GM12892 (cell line): Measurements from ENCODE around the gene NID1.

Experiments used
- DNase-seq: peaks from one replicate; pipeline ENCODE4 v3.0.0; 2011; ENCODE audit not compliant: insufficient read length
- FAIRE-seq: peaks from 2 replicates; lab custom pipeline; 2011; peaks lifted over from hg19 to GRCh38; lab: Jason Lieb, UNC
- POLR2A ChIP-seq: IDR thresholded peaks from 2 replicates; pipeline ENCODE4 v1.6.1; 2011; ENCODE audit warnings: low read depth, low read length, control low read depth
- POLR2AphosphoS5 ChIP-seq: IDR thresholded peaks from 2 replicates; pipeline ENCODE4 v1.6.1; 2011; ENCODE audit warnings: low read depth, low read length, control low read depth
- TAF1 ChIP-seq: IDR thresholded peaks from 2 replicates; pipeline ENCODE4 v1.6.1; 2011; ENCODE audit warnings: low read depth, mild to moderate bottlenecking, control low read depth, low read length, borderline replicate concordance

NID1 gene

GRCh38 chr1:236035681-236036101, 29.2 kb downstream of the NID1 start:
- DNase-seq, result no peak
- TF ChIP-seq POLR2A, result no peak
- no peak for TF ChIP-seq TAF1
- TF ChIP-seq POLR2AphosphoS5, result no peak
- no peak for FAIRE-seq

- no peak for TF ChIP-seq TAF1
- no peak for TF ChIP-seq POLR2A
- no peak for TF ChIP-seq POLR2AphosphoS5
- FAIRE-seq (no peak), DNase-seq (no peak)
Measured at GRCh38 chr1:236033336-236033735, 31.6 kb downstream of the NID1 start.

- no peak for TF ChIP-seq POLR2A
- TF ChIP-seq POLR2AphosphoS5, result no peak
- no peak for TF ChIP-seq TAF1
- FAIRE-seq, result no peak
- no peak for DNase-seq
Measured at GRCh38 chr1:236030534-236030933, 34.4 kb downstream of the NID1 start.

GRCh38 chr1:236029428-236029940, 35.4 kb downstream of the NID1 start:
- FAIRE-seq (no peak), DNase-seq (no peak)
- TF ChIP-seq TAF1 (no peak), POLR2A (no peak), POLR2AphosphoS5 (no peak)

- DNase-seq (no peak), FAIRE-seq (no peak)
- TF ChIP-seq POLR2AphosphoS5 (no peak), POLR2A (no peak), TAF1 (no peak)
Measured at GRCh38 chr1:236027104-236027503, 37.8 kb downstream of the NID1 start.

GRCh38 chr1:236025836-236026235, 39.1 kb downstream of the NID1 start:
- DNase-seq (no peak), FAIRE-seq (peak; percentile 9)
- TF ChIP-seq POLR2AphosphoS5 (no peak), TAF1 (no peak), POLR2A (no peak)

GRCh38 chr1:236024641-236025040, 40.2 kb downstream of the NID1 start:
- TF ChIP-seq POLR2AphosphoS5 (no peak), TAF1 (no peak), POLR2A (no peak)
- no peak for FAIRE-seq
- DNase-seq, result no peak

- no peak for FAIRE-seq
- no peak for TF ChIP-seq POLR2AphosphoS5
- no peak for TF ChIP-seq POLR2A
- no peak for TF ChIP-seq TAF1
Measured at GRCh38 chr1:236023926-236024565, 40.8 kb downstream of the NID1 start.

GRCh38 chr1:236021424-236022135, 43.3 kb downstream of the NID1 start:
- FAIRE-seq (no peak), DNase-seq (no peak)
- TF ChIP-seq POLR2A (no peak), POLR2AphosphoS5 (no peak), TAF1 (no peak)

More at GRCh38 chr1:236023926-236024565, 40.8 kb downstream of the NID1 start:
- DNase-seq, result no peak

- DNase-seq (no peak), FAIRE-seq (no peak)
Measured at GRCh38 chr1:236020359-236021219, 44.3 kb downstream of the NID1 start.

GRCh38 chr1:236018885-236019453, 45.9 kb downstream of the NID1 start:
- no peak for FAIRE-seq
- no peak for DNase-seq
- TF ChIP-seq TAF1 (no peak), POLR2A (no peak), POLR2AphosphoS5 (no peak)

More at GRCh38 chr1:236020359-236021219, 44.3 kb downstream of the NID1 start:
- TF ChIP-seq POLR2A, result no peak
- TF ChIP-seq POLR2AphosphoS5, result no peak
- no peak for TF ChIP-seq TAF1
